Adrenal gland (tissue), 12 donors: ENCODE results near the gene HHIPL1. TPM values are rescaled to one million over a fixed set of nuclear protein-coding genes. Genes with fewer than 3 reads are reported as not detected.

Source experiments
- DNase-seq, 7 donors: peaks; one replicate each; pipeline ENCODE4 v3.0.0-alpha.2; 2019 to 2020
- H3K27ac ChIP-seq, 5 donors: fragments of 200-600 bp; sonication (generic) in 4 of 5; 1 replicate in 3 of 5; 2 replicates in 2 of 5; pipeline versions ENCODE4 v1.5.1 to v1.8.0; 2016 to 2020; ENCODE audit warnings: mild to moderate bottlenecking in 1 of 5
- H3K27me3 ChIP-seq: fragments of 200-600 bp; 2 replicates; pipeline ENCODE4 v1.8.0; 2021
- H3K36me3 ChIP-seq, 2 donors: fragments of 200-600 bp; replicated peaks in 1 of 2; 1 replicate in 1 of 2; 2 replicates in 1 of 2; pipeline versions ENCODE4 v1.5.1 to v1.8.0; 2018 to 2022
- H3K4me1 ChIP-seq, 2 donors: fragments of 200-600 bp; replicated peaks in 1 of 2; 1 replicate in 1 of 2; 2 replicates in 1 of 2; pipeline versions ENCODE4 v1.5.1 to v1.8.0; 2018 to 2021
- H3K4me3 ChIP-seq, 4 donors: fragments of 200-600 bp; sonication (generic) in 3 of 4; one replicate each; pipeline ENCODE4 v1.5.1; 2016 to 2018
- H3K9me3 ChIP-seq, 3 donors: fragments of 200-600 bp; sonication (generic) in 1 of 3; replicated peaks in 1 of 3; 1 replicate in 2 of 3; 2 replicates in 1 of 3; pipeline versions ENCODE4 v1.5.1 to v1.8.0; 2016 to 2021
- CTCF ChIP-seq, 6 experiments: fragments of 450-650 bp in 4 of 6; fragments of 200-600 bp in 2 of 6; sonication (generic) in 1 of 6; IDR thresholded peaks; 1 replicate in 5 of 6; 2 replicates in 1 of 6; pipeline versions ENCODE4 v1.5.1 to v1.8.0; 2016 to 2021; ENCODE audit warnings: antibody characterized with exemption in 6 of 6, mild to moderate bottlenecking in 2 of 6, moderate library complexity in 1 of 6
- POLR2A ChIP-seq, 2 donors: fragments of 450-650 bp; IDR thresholded peaks; one replicate each; pipeline ENCODE4 v1.6.1; 2017; ENCODE audit warnings: antibody characterized with exemption in 2 of 2, mild to moderate bottlenecking in 2 of 2, moderate library complexity in 1 of 2
- WGBS, 4 donors: extraction: QIAGEN DNeasy Blood & Tissue Kit in 2 of 4; methylation state at CpG; one replicate each; pipeline versions ENCODE4 v1.1.5 to v1.1.7; 2013 to 2017; 5-methylcytosine and 5-hydroxymethylcytosine counted together
- intact Hi-C, 2 donors: fragments of 100-400 bp; cut with DNase I; formaldehyde crosslinking; loops; one replicate each; pipeline versions ENCODE4 v1.14.1 to v1.15.0; 2022 to 2023
- polyA plus RNA-seq, 3 donors: library from polyadenylated mRNA; stranded (reverse); fragments of 200-250 nt in 2 of 3; fragments of 350-450 nt in 1 of 3; fragmentation: Illumina TruSeq in 1 of 3; extraction: RNeasy Lipid Tissue Mini Kit (QIAGEN cat#74804) in 1 of 3; gene quantifications; one replicate each; pipeline ENCODE4 v1.2.3, GENCODE V29; 2013 to 2014
- total RNA-seq, 9 donors: library from RNA; depleted of rRNA in 4 of 9; stranded (reverse); fragments of >200 nt in 4 of 9; fragments of 120-200 nt in 1 of 9; fragmentation: NEBNext Ultra II Directional in 1 of 9; extraction: Animal tissue kit (Norgen Biotek cat#: 25700) in 1 of 9; gene quantifications; one replicate each; pipeline versions ENCODE4 v1.1.0 to v1.2.4, GENCODE V29; 2013 to 2023
- donor health status: healthy with polysubstance abuse.
- donor health status: Bipolar disorder and iron deficiency.
- donor health status: DM: yes; HTN: yes; CAD: no.
- donor health status: DM: no; HTN: no; CAD: no.
- donor health status: DM: no; HTN: no; CAD: no.
- donor health status: DM: yes; HTN: yes; CAD: no.

The HHIPL1 gene
- total and polyA plus RNA-seq, 12 donors = 0.20 to 2.9 (median 1.3) TPM

- no peaks in the 10 kb centered on the region for H3K27me3 ChIP-seq
- 71 to 86% (median 84%) methylated on average over 13 of the region's 13 CpGs for WGBS, 4 donors
Measured at GRCh38 chr14:99627510-99628381, 17.2 kb upstream of the HHIPL1 start.

GRCh38 chr14:99628887-99629618 is 15.9 kb upstream of the HHIPL1 start:
- Histone ChIP-seq H3K36me3 (no peaks in the 10 kb centered on the region), H3K4me1 (no peaks in the 10 kb centered on the region), H3K9me3 (no peaks in the 10 kb centered on the region), H3K27ac (no peak overlapping the region), H3K27me3 (no peaks in the 10 kb centered on the region), H3K4me3 (no peak overlapping the region)
- 22 to 46% (median 24%) methylated on average over 9 to 20 of the region's 20 CpGs for WGBS, 4 donors
- DNase-seq = peak; percentile 67 to 91 (median 84)
- intact Hi-C loops = loop anchor here in 1 of 2 donors (2.0 kb wide), 1 partner anchor 110 kb away; no protein-coding TSS in a partner anchor
- no peak for TF ChIP-seq POLR2A (IDR thresholded peaks at IDR 0.05)
- TF ChIP-seq CTCF (IDR thresholded peaks at IDR 0.05) = peak; percentile 94 to 98 (median 97)

More at GRCh38 chr14:99627510-99628381, 17.2 kb upstream of the HHIPL1 start:
- H3K4me1 ChIP-seq = no peaks in the 10 kb centered on the region
- no peak overlapping the region for H3K4me3 ChIP-seq
- no peaks in the 10 kb centered on the region for H3K9me3 ChIP-seq
- H3K36me3 ChIP-seq = no peaks in the 10 kb centered on the region
- no peak for DNase-seq
- intact Hi-C loops = loop anchor here in 1 of 2 donors (2.0 kb wide), 1 partner anchor 109 kb away; no protein-coding TSS in a partner anchor
- H3K27ac ChIP-seq = no peak overlapping the region
- TF ChIP-seq POLR2A (IDR thresholded peaks at IDR 0.05) (no peak), CTCF (IDR thresholded peaks at IDR 0.05) (no peak)

- intact Hi-C loops = loop anchor here in 1 of 2 donors (5.0 kb wide), 1 partner anchor 113 kb away; no protein-coding TSS in a partner anchor
Measured at GRCh38 chr14:99630202-99630601, 14.7 kb upstream of the HHIPL1 start.

More at GRCh38 chr14:99630202-99630601, 14.7 kb upstream of the HHIPL1 start:
- TF ChIP-seq CTCF (IDR thresholded peaks at IDR 0.05) = no peak
- TF ChIP-seq POLR2A (IDR thresholded peaks at IDR 0.05) = no peak
- no peaks in the 10 kb centered on the region for H3K9me3 ChIP-seq
- H3K4me1 ChIP-seq = no peaks in the 10 kb centered on the region
- no peaks in the 10 kb centered on the region for H3K36me3 ChIP-seq
- H3K27me3 ChIP-seq = no peaks in the 10 kb centered on the region
- DNase-seq = no peak
- 66 to 80% (median 67%) methylated on average over 7 to 8 of the region's 8 CpGs for WGBS, 4 donors
- no peak overlapping the region for H3K27ac ChIP-seq
- no peak overlapping the region for H3K4me3 ChIP-seq
